ENCODE results near the gene KL. TPM values are rescaled to one million over a fixed set of nuclear protein-coding genes. Genes with fewer than 3 reads are reported as not detected.

Gene KL
- total RNA-seq, 1 experiment from 2014 or later, result 0.28 TPM

DNA sequence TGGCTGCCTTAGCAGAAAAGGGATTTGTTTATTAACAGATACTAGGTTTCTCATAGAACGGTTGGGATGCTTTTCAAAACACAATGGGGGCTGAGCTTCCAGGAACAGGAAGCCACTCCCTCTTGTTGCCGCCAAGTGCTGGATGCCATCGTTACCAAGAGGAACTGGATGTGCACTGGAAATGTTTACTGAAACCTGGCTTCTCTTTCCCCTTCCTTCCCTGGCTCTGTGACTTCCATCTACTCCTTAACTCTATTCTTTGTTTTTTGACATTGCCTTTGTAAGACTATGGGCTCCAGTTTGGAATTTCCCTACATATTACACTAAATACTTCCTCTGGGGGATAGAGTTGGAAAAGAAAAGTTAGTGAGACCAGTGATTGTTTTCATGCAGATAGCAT, 11.7 kb upstream of the KL start:
- ChIA-PET POLR2A (no interaction called here), CTCF (no interaction called here)
- TF ChIP-seq, protein P1, sequence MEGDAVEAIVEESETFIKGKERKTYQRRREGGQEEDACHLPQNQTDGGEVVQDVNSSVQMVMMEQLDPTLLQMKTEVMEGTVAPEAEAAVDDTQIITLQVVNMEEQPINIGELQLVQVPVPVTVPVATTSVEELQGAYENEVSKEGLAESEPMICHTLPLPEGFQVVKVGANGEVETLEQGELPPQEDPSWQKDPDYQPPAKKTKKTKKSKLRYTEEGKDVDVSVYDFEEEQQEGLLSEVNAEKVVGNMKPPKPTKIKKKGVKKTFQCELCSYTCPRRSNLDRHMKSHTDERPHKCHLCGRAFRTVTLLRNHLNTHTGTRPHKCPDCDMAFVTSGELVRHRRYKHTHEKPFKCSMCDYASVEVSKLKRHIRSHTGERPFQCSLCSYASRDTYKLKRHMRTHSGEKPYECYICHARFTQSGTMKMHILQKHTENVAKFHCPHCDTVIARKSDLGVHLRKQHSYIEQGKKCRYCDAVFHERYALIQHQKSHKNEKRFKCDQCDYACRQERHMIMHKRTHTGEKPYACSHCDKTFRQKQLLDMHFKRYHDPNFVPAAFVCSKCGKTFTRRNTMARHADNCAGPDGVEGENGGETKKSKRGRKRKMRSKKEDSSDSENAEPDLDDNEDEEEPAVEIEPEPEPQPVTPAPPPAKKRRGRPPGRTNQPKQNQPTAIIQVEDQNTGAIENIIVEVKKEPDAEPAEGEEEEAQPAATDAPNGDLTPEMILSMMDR (IDR thresholded peaks at IDR 0.05), result no peak
- no peak for TF ChIP-seq POLR2AphosphoS5 (IDR thresholded peaks at IDR 0.05; ENCODE audit: low read depth, low read length)
- no peak for TF ChIP-seq TCF7L2 (IDR thresholded peaks at IDR 0.05; ENCODE audit: low read depth, low read length)
- no peak for TF ChIP-seq SIN3A (IDR thresholded peaks at IDR 0.05; ENCODE audit: borderline replicate concordance, insufficient read depth, low read depth, low read length)
- TF ChIP-seq, protein P2, sequence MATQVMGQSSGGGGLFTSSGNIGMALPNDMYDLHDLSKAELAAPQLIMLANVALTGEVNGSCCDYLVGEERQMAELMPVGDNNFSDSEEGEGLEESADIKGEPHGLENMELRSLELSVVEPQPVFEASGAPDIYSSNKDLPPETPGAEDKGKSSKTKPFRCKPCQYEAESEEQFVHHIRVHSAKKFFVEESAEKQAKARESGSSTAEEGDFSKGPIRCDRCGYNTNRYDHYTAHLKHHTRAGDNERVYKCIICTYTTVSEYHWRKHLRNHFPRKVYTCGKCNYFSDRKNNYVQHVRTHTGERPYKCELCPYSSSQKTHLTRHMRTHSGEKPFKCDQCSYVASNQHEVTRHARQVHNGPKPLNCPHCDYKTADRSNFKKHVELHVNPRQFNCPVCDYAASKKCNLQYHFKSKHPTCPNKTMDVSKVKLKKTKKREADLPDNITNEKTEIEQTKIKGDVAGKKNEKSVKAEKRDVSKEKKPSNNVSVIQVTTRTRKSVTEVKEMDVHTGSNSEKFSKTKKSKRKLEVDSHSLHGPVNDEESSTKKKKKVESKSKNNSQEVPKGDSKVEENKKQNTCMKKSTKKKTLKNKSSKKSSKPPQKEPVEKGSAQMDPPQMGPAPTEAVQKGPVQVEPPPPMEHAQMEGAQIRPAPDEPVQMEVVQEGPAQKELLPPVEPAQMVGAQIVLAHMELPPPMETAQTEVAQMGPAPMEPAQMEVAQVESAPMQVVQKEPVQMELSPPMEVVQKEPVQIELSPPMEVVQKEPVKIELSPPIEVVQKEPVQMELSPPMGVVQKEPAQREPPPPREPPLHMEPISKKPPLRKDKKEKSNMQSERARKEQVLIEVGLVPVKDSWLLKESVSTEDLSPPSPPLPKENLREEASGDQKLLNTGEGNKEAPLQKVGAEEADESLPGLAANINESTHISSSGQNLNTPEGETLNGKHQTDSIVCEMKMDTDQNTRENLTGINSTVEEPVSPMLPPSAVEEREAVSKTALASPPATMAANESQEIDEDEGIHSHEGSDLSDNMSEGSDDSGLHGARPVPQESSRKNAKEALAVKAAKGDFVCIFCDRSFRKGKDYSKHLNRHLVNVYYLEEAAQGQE (IDR thresholded peaks at IDR 0.05; ENCODE audit: insufficient read depth in 1 of 2, low read depth in 2 of 2, low read length in 1 of 2), result no peak
- DNase-seq (ENCODE audit: low read depth, low spot score), result no peak
- no peak for ATAC-seq
- no TSS peak for BruUV-seq (replicated peaks)
- Histone ChIP-seq H3K27ac (ENCODE audit: low read length) (no peak overlapping the region), H3K4me3 (ENCODE audit: low read depth in 2 of 2, low read length in 2 of 2) (no peak overlapping the region), H3K9me3 (ENCODE audit: control insufficient read depth, insufficient read depth, low read depth, low read length) (peaks cover 8% of the 10 kb centered on the region; the same call in 1 of the 2 replicates), H3K36me3 (ENCODE audit: control insufficient read depth, insufficient read depth, low read length) (no peaks in the 10 kb centered on the region), H3K27me3 (ENCODE audit: control insufficient read depth, insufficient read depth, low read length) (no peaks in the 10 kb centered on the region), H3K4me1 (ENCODE audit: control insufficient read depth, insufficient read depth, low read length) (no peaks in the 10 kb centered on the region)
- in situ Hi-C loops (cut with HindIII; ENCODE audit: low pct_unique_long_range_greater_than_20kb, low sequenced_read_pairs) (no loop called here), intact Hi-C loops (cut with micrococcal nuclease; ENCODE audit: unreplicated experiment) (no loop called here)

DNA sequence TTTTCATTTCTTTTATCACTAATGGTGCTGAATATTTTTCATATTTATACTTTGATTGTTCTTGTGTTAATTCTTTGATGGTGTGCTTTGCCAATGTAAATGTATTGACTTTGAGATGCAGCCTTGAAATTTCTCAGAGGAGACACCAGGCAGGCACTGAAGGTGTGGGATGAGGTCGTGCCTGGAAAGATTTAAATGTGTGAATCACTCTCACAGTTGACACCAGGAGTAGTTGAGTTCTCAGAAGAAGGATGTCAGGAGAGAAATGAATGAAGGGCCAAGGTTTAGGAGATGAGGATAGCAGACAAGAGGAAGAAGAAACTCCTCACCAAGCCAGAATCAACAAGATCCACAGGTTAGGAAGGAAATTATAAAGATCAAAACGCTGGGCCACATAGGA, 10.1 kb upstream of the KL start:
- ChIA-PET POLR2A (no interaction called here), CTCF (no interaction called here)
- Histone ChIP-seq H3K9me3 (ENCODE audit: control insufficient read depth, insufficient read depth, low read depth, low read length) (peaks cover 8% of the 10 kb centered on the region; the same call in 1 of the 2 replicates), H3K27me3 (ENCODE audit: control insufficient read depth, insufficient read depth, low read length) (no peaks in the 10 kb centered on the region), H3K27ac (ENCODE audit: low read length) (no peak overlapping the region), H3K4me1 (ENCODE audit: control insufficient read depth, insufficient read depth, low read length) (no peaks in the 10 kb centered on the region), H3K4me3 (ENCODE audit: low read depth in 2 of 2, low read length in 2 of 2) (no peak overlapping the region), H3K36me3 (ENCODE audit: control insufficient read depth, insufficient read depth, low read length) (no peaks in the 10 kb centered on the region)
- TF ChIP-seq SIN3A (IDR thresholded peaks at IDR 0.05; ENCODE audit: borderline replicate concordance, insufficient read depth, low read depth, low read length), result no peak
- TF ChIP-seq, protein P1 (IDR thresholded peaks at IDR 0.05), result no peak
- TF ChIP-seq, protein P2 (IDR thresholded peaks at IDR 0.05; ENCODE audit: insufficient read depth in 1 of 2, low read depth in 2 of 2, low read length in 1 of 2), result no peak
- no peak for TF ChIP-seq TCF7L2 (IDR thresholded peaks at IDR 0.05; ENCODE audit: low read depth, low read length)
- TF ChIP-seq POLR2AphosphoS5 (IDR thresholded peaks at IDR 0.05; ENCODE audit: low read depth, low read length), result no peak
- ATAC-seq, result no peak
- DNase-seq (ENCODE audit: low read depth, low spot score), result no peak
- intact Hi-C loops (cut with micrococcal nuclease; ENCODE audit: unreplicated experiment), result no loop called here
- in situ Hi-C loops (cut with HindIII; ENCODE audit: low pct_unique_long_range_greater_than_20kb, low sequenced_read_pairs), result no loop called here
- no TSS peak for BruUV-seq (replicated peaks)

Measured in Panc1 (cell line).